Stimulated activated CD4-positive, alpha-beta T cell treated with anti-CD3 and anti-CD28 coated beads, Interleukin-4, amount 100 ng/mL, for 24 hours (primary cell): ENCODE data around the gene ATP11A.

Source experiments
- DNase-seq: peaks from one replicate; pipeline ENCODE4 v3.0.0-alpha.2; 2020

ATP11A gene

GRCh38 chr13:112898621-112899280 lies 208.9 kb downstream of the ATP11A start:
- no peak for DNase-seq

GRCh38 chr13:112899281-112900225 lies 209.7 kb downstream of the ATP11A start:
- no peak for DNase-seq

- no peak for DNase-seq
These were observed 210.4 kb downstream of the ATP11A start for GRCh38 chr13:112900226-112900600.

- no peak for DNase-seq
These were observed 210.9 kb downstream of the ATP11A start for GRCh38 chr13:112900691-112901091.

- DNase-seq: no peak
These were observed 212.3 kb downstream of the ATP11A start for GRCh38 chr13:112902101-112902651.

GRCh38 chr13:112902669-112903068 lies 212.8 kb downstream of the ATP11A start:
- DNase-seq: no peak

GRCh38 chr13:112903071-112903577 lies 213.3 kb downstream of the ATP11A start:
- DNase-seq: no peak

GRCh38 chr13:112903606-112904195 lies 213.9 kb downstream of the ATP11A start:
- DNase-seq: no peak

- no peak for DNase-seq
These were observed 214.7 kb downstream of the ATP11A start for GRCh38 chr13:112904436-112904960.

- no peak for DNase-seq
These were observed 215.2 kb downstream of the ATP11A start for GRCh38 chr13:112905086-112905485.

GRCh38 chr13:112905619-112905989 lies 215.8 kb downstream of the ATP11A start:
- DNase-seq: no peak

GRCh38 chr13:112905990-112906641 lies 216.3 kb downstream of the ATP11A start:
- no peak for DNase-seq

GRCh38 chr13:112907286-112907685 lies 217.4 kb downstream of the ATP11A start:
- no peak for DNase-seq

- no peak for DNase-seq
These were observed 218.1 kb downstream of the ATP11A start for GRCh38 chr13:112907871-112908331.

GRCh38 chr13:112908342-112908741 lies 218.5 kb downstream of the ATP11A start:
- DNase-seq: no peak

GRCh38 chr13:112910016-112910415 lies 220.2 kb downstream of the ATP11A start:
- no peak for DNase-seq

- DNase-seq: no peak
These were observed 220.9 kb downstream of the ATP11A start for GRCh38 chr13:112910616-112911280.

- DNase-seq: no peak
These were observed 221.5 kb downstream of the ATP11A start for GRCh38 chr13:112911285-112911701.

GRCh38 chr13:112911883-112912282 lies 222.0 kb downstream of the ATP11A start:
- DNase-seq: no peak

- DNase-seq: no peak
These were observed 223.0 kb downstream of the ATP11A start for GRCh38 chr13:112912726-112913440.

- no peak for DNase-seq
These were observed 226.5 kb downstream of the ATP11A start for GRCh38 chr13:112916296-112916695.
